HG02884 (cell line): ENCODE results near the gene NAA60.

ENCODE experiments used
- ATAC-seq: cut with Tn5 transposase; IDR thresholded peaks from one replicate; pipeline ENCODE4 v1.9.1; 2021; ENCODE audit warnings: mild to moderate bottlenecking, moderate library complexity; ENCODE audit not compliant: unreplicated experiment

The NAA60 gene

DNA sequence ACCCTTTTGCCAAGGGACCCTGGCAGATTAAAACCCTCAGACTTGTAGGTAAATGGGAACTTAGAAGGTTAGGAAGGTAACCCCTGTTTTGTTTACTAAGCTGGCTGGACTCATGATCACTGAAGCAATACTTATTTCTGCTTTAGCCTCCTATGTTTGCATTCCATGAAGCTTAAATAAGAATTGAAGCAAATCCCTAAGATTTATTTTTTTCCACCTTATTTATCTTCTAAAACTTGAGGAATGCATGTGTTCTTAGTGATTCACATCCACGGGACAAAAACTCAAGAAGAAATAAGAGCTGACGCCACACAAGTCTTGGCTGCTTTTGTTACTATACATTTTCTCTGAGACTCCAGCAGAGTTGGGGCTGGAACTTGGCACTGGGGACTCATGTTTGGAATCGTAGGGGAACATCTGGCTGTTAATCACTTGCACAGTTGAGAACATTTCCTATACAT lies 92.8 kb downstream of the NAA60 start:
- no peak for ATAC-seq
